GM18498 (cell line): Measurements from ENCODE around the gene PTH2R.
A peak's percentile ranks its signal among the peaks of the same experiment; 100 is the strongest.
"Not testable (repeated sequence)": the region's sequence is repeated elsewhere in the genome, so short reads cannot be mapped to it uniquely, and the experiment has no call there.

Source experiments
- ATAC-seq: cut with Tn5 transposase; IDR thresholded peaks from one replicate; pipeline ENCODE4 v1.9.1; 2021; ENCODE audit warnings: mild to moderate bottlenecking, moderate library complexity; ENCODE audit not compliant: unreplicated experiment

Gene PTH2R

GRCh38 chr2:208406474-208407451 lies at the start of gene PTH2R:
Gene PTH2R (plus strand): TSS chr2:208406792. CDS start chr2:208407044, 252 bp downstream.
- no peak for ATAC-seq

- no peak for ATAC-seq
Measured at GRCh38 chr2:208356846-208357574, 49.6 kb upstream of the PTH2R start.

GRCh38 chr2:208358758-208359631 lies 47.6 kb upstream of the PTH2R start:
- ATAC-seq: no peak

- no peak for ATAC-seq
Measured at GRCh38 chr2:208359632-208359986, 47.0 kb upstream of the PTH2R start.

- no peak for ATAC-seq
Measured at GRCh38 chr2:208360259-208361076, 46.1 kb upstream of the PTH2R start.

GRCh38 chr2:208361077-208361441 lies 45.5 kb upstream of the PTH2R start:
- no peak for ATAC-seq

GRCh38 chr2:208363485-208363884 lies 43.1 kb upstream of the PTH2R start:
- peak; percentile 54 for ATAC-seq

- peak; percentile 75 for ATAC-seq
Measured at GRCh38 chr2:208366215-208367127, 40.1 kb upstream of the PTH2R start.

- ATAC-seq: no peak
Measured at GRCh38 chr2:208369091-208369490, 37.5 kb upstream of the PTH2R start.

GRCh38 chr2:208370881-208371633 lies 35.5 kb upstream of the PTH2R start:
- ATAC-seq: no peak

GRCh38 chr2:208371634-208371935 lies 35.0 kb upstream of the PTH2R start:
- no peak for ATAC-seq

- peak; percentile 62 for ATAC-seq
Measured at GRCh38 chr2:208373460-208374089, 33.0 kb upstream of the PTH2R start.

- no peak for ATAC-seq
Measured at GRCh38 chr2:208375491-208376068, 31.0 kb upstream of the PTH2R start.

GRCh38 chr2:208377344-208377860 lies 29.2 kb upstream of the PTH2R start:
- not testable (repeated sequence) for ATAC-seq

GRCh38 chr2:208379192-208379591 lies 27.4 kb upstream of the PTH2R start:
- ATAC-seq: no peak

GRCh38 chr2:208384637-208385036 lies 22.0 kb upstream of the PTH2R start:
- no peak for ATAC-seq

- ATAC-seq: no peak
Measured at GRCh38 chr2:208386541-208386940, 20.1 kb upstream of the PTH2R start.

- no peak for ATAC-seq
Measured at GRCh38 chr2:208389940-208390339, 16.7 kb upstream of the PTH2R start.
